H1 (cell line): Measurements from ENCODE around the gene CADM2. TPM values are rescaled to one million over a fixed set of nuclear protein-coding genes. Genes with fewer than 3 reads are reported as not detected.

Experiments used
- KDM5A ChIP-seq: fragments of 200-600 bp; IDR thresholded peaks from 2 replicates; pipeline ENCODE4 v1.7.1; 2012; ENCODE audit warnings: mild to moderate bottlenecking, low read length, inconsistent platforms, mixed read lengths
- TBP ChIP-seq: IDR thresholded peaks from 2 replicates; pipeline ENCODE4 v1.6.1; 2011; ENCODE audit warnings: low read depth, low read length, improper control_type of control experiment
- polyA plus RNA-seq, 7 experiments: library from polyadenylated mRNA; depleted of rRNA in 3 of 7; stranded (reverse) in 5 of 7; unstranded in 2 of 7; fragments of >200 nt in 5 of 7; fragments of 200-250 nt in 2 of 7; gene quantifications; 1 replicate in 5 of 7; 2 replicates in 1 of 7; 4 replicates in 1 of 7; pipeline versions ENCODE4 v1.2.1 to v1.2.3, GENCODE V29; 2011 to 2013; ENCODE audit warnings: missing spikeins in 2 of 7, mixed read lengths in 2 of 7
- total RNA-seq: library from RNA; stranded (reverse); fragmentation: NEBNext Ultra II Directional; extraction: Animal tissue kit (Norgen Biotek cat#: 25700); gene quantifications from 2 replicates; pipeline ENCODE4 v1.2.1, GENCODE V29; 2021

Gene CADM2
- total and polyA plus RNA-seq, 2 of the 8 experiments (the other 6 are each of a cell fraction or from before 2014, with no cell fraction given): 14.9 to 20.9 TPM

DNA sequence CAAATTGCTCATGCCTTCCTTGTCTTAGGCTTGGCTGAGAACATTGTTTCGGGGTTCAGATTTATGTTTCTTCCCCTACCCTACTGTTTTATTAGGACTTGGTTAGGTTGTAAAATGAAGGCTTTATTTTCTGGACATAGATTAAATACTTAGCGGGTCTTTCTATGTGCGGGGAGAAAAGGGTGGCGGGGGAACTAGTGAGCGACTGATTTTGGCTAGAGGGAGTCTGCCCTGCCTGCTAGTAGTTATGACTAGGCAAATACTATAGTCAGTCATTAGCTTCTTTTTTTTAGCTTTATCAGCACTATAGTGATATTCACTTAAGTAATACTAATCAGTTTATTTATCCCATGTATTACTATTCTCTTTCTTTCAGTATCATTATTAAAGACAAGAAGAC, 3.6 kb downstream of the CADM2 start (continued):
- TF ChIP-seq KDM5A (no peak), TBP (no peak)
